Rectal smooth muscle tissue (tissue), 1 donor: Measurements from ENCODE around the gene CNGA4.

ENCODE experiments used
- H3K27ac ChIP-seq: one replicate; pipeline ENCODE4 v1.7.0; 2013; ENCODE audit warnings: low read depth, low read length, inconsistent platforms
- H3K27me3 ChIP-seq: one replicate; pipeline ENCODE4 v1.7.0; 2013; ENCODE audit warnings: low read length; ENCODE audit not compliant: control insufficient read depth, insufficient read depth
- H3K36me3 ChIP-seq: one replicate; pipeline ENCODE4 v1.7.0; 2013; ENCODE audit warnings: low read length; ENCODE audit not compliant: control insufficient read depth, insufficient read depth
- H3K4me1 ChIP-seq: one replicate; pipeline ENCODE4 v1.7.0; 2013; ENCODE audit warnings: low read length; ENCODE audit not compliant: control insufficient read depth, insufficient read depth
- H3K4me3 ChIP-seq: one replicate; pipeline ENCODE4 v1.7.0; 2013; ENCODE audit warnings: low read length
- H3K9ac ChIP-seq: one replicate; pipeline ENCODE4 v1.7.0; 2013; ENCODE audit warnings: low read length

Gene CNGA4

GRCh38 chr11:6206456-6207180 is 32.3 kb upstream of the CNGA4 start:
- no peak overlapping the region for H3K4me3 ChIP-seq
- H3K36me3 ChIP-seq: no peaks in the 10 kb centered on the region
- peak overlapping the region; percentile 62 for H3K27ac ChIP-seq
- H3K27me3 ChIP-seq: no peaks in the 10 kb centered on the region
- H3K9ac ChIP-seq: no peak overlapping the region
- H3K4me1 ChIP-seq: no peaks in the 10 kb centered on the region

- H3K4me1 ChIP-seq: no peaks in the 10 kb centered on the region
Measured at GRCh38 chr11:6209801-6210200, 29.1 kb upstream of the CNGA4 start.

GRCh38 chr11:6210274-6210955 is 28.5 kb upstream of the CNGA4 start:
- no peak overlapping the region for H3K9ac ChIP-seq
- H3K27me3 ChIP-seq: no peaks in the 10 kb centered on the region
- H3K36me3 ChIP-seq: peaks cover 5% of the 10 kb centered on the region
- no peaks in the 10 kb centered on the region for H3K4me1 ChIP-seq
- no peak overlapping the region for H3K27ac ChIP-seq
- no peak overlapping the region for H3K4me3 ChIP-seq

More at GRCh38 chr11:6209801-6210200, 29.1 kb upstream of the CNGA4 start:
- Histone ChIP-seq H3K4me3 (no peak overlapping the region), H3K9ac (no peak overlapping the region), H3K36me3 (peaks cover 3% of the 10 kb centered on the region), H3K27ac (no peak overlapping the region), H3K27me3 (no peaks in the 10 kb centered on the region)

- no peaks in the 10 kb centered on the region for H3K4me1 ChIP-seq
- no peak overlapping the region for H3K27ac ChIP-seq
- no peak overlapping the region for H3K4me3 ChIP-seq
- H3K27me3 ChIP-seq: no peaks in the 10 kb centered on the region
- H3K36me3 ChIP-seq: peaks cover 40% of the 10 kb centered on the region
- no peak overlapping the region for H3K9ac ChIP-seq
Measured at GRCh38 chr11:6214530-6214929, 24.4 kb upstream of the CNGA4 start.

GRCh38 chr11:6216501-6216900 is 22.4 kb upstream of the CNGA4 start:
- no peak overlapping the region for H3K27ac ChIP-seq
- H3K36me3 ChIP-seq: peaks cover 48% of the 10 kb centered on the region
- H3K4me3 ChIP-seq: no peak overlapping the region
- no peaks in the 10 kb centered on the region for H3K27me3 ChIP-seq
- H3K9ac ChIP-seq: no peak overlapping the region
- H3K4me1 ChIP-seq: no peaks in the 10 kb centered on the region

- Histone ChIP-seq H3K9ac (no peak overlapping the region), H3K4me3 (no peak overlapping the region), H3K27me3 (no peaks in the 10 kb centered on the region), H3K27ac (no peak overlapping the region), H3K4me1 (no peaks in the 10 kb centered on the region), H3K36me3 (peaks cover 56% of the 10 kb centered on the region)
Measured at GRCh38 chr11:6217722-6218121, 21.2 kb upstream of the CNGA4 start.

GRCh38 chr11:6219359-6219758 is 19.5 kb upstream of the CNGA4 start:
- Histone ChIP-seq H3K4me1 (no peaks in the 10 kb centered on the region), H3K9ac (no peak overlapping the region), H3K27ac (no peak overlapping the region), H3K27me3 (no peaks in the 10 kb centered on the region), H3K4me3 (no peak overlapping the region), H3K36me3 (peaks cover 60% of the 10 kb centered on the region)

GRCh38 chr11:6223854-6224253 is 15.0 kb upstream of the CNGA4 start:
- H3K27ac ChIP-seq: no peak overlapping the region
- H3K36me3 ChIP-seq: peaks cover 31% of the 10 kb centered on the region
- no peak overlapping the region for H3K9ac ChIP-seq
- no peaks in the 10 kb centered on the region for H3K27me3 ChIP-seq
- no peaks in the 10 kb centered on the region for H3K4me1 ChIP-seq
- no peak overlapping the region for H3K4me3 ChIP-seq

- H3K4me1 ChIP-seq: no peaks in the 10 kb centered on the region
- no peak overlapping the region for H3K27ac ChIP-seq
- H3K36me3 ChIP-seq: peaks cover 25% of the 10 kb centered on the region
- H3K27me3 ChIP-seq: no peaks in the 10 kb centered on the region
- H3K4me3 ChIP-seq: no peak overlapping the region
- H3K9ac ChIP-seq: no peak overlapping the region
Measured at GRCh38 chr11:6224421-6224820, 14.5 kb upstream of the CNGA4 start.

- peaks cover 21% of the 10 kb centered on the region for H3K36me3 ChIP-seq
- no peak overlapping the region for H3K9ac ChIP-seq
- no peaks in the 10 kb centered on the region for H3K27me3 ChIP-seq
- no peak overlapping the region for H3K27ac ChIP-seq
- H3K4me1 ChIP-seq: no peaks in the 10 kb centered on the region
- no peak overlapping the region for H3K4me3 ChIP-seq
Measured at GRCh38 chr11:6225024-6225423, 13.9 kb upstream of the CNGA4 start.

- Histone ChIP-seq H3K4me3 (no peak overlapping the region), H3K27ac (no peak overlapping the region), H3K36me3 (peaks cover 18% of the 10 kb centered on the region), H3K27me3 (no peaks in the 10 kb centered on the region), H3K4me1 (no peaks in the 10 kb centered on the region), H3K9ac (no peak overlapping the region)
Measured at GRCh38 chr11:6225896-6226295, 13.0 kb upstream of the CNGA4 start.

GRCh38 chr11:6228520-6228919 is 10.4 kb upstream of the CNGA4 start:
- Histone ChIP-seq H3K4me3 (no peak overlapping the region), H3K27me3 (no peaks in the 10 kb centered on the region), H3K4me1 (peaks cover 3% of the 10 kb centered on the region), H3K9ac (no peak overlapping the region), H3K36me3 (no peaks in the 10 kb centered on the region), H3K27ac (no peak overlapping the region)

GRCh38 chr11:6229911-6230310 is 9.0 kb upstream of the CNGA4 start:
- no peaks in the 10 kb centered on the region for H3K36me3 ChIP-seq
- H3K27ac ChIP-seq: no peak overlapping the region
- no peaks in the 10 kb centered on the region for H3K27me3 ChIP-seq
- no peak overlapping the region for H3K9ac ChIP-seq
- peak overlapping the region; percentile 49 for H3K4me3 ChIP-seq
- H3K4me1 ChIP-seq: peaks cover 3% of the 10 kb centered on the region
